ENCODE results near the gene P2RY12.

P2RY12 gene

DNA sequence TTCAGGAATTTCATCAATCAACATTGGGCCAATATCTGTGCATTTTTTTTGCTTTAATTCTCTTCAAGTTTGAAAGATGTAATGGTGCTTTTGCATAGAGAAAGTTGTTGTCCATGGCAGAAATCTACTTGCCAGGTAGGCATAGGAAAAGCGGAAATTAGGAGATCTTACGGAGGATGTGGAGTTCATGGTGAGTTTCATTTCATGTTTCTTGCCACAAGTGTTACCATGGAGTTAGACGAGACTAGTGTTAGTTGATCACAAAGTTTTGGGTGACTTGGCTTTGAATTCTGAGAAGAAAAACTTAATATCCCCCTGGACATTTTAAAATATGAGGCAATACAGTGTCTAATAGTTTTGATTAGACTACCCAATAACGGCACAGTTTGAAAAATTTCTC lies 54.2 kb downstream of the P2RY12 start:
- Histone ChIP-seq H2AK5ac (ENCODE audit: low read length, severe bottlenecking) (no peak overlapping the region), H3K23ac (ENCODE audit: low read length in 2 of 2) (no peak overlapping the region), H3K79me1 (replicated peaks; ENCODE audit: low read length, poor library complexity, severe bottlenecking) (no peaks in the 10 kb centered on the region), H3K9me3 (ENCODE audit: control insufficient read depth, low read length) (no peaks in the 10 kb centered on the region), H3K27me3 (ENCODE audit: control insufficient read depth in 1 of 2, insufficient read depth in 1 of 2, low read length in 2 of 2) (no peaks in the 10 kb centered on the region), H2BK5ac (ENCODE audit: low read depth, low read length, poor library complexity, severe bottlenecking) (no peak overlapping the region), H3K4me2 (ENCODE audit: low read length, poor library complexity, severe bottlenecking) (no peak overlapping the region), H4K8ac (ENCODE audit: low read length) (no peak overlapping the region), H3K4ac (ENCODE audit: low read depth in 1 of 2, low read length in 2 of 2) (no peak overlapping the region), H3K14ac (ENCODE audit: low read length in 2 of 2) (no peak overlapping the region), H2BK12ac (ENCODE audit: low read length in 2 of 2) (no peak overlapping the region), H3K18ac (ENCODE audit: low read depth in 1 of 2, low read length in 2 of 2) (no peak overlapping the region), H2AFZ (ENCODE audit: low read depth, low read length) (no peak overlapping the region), H3K27ac (ENCODE audit: low read length, poor library complexity, severe bottlenecking) (no peak overlapping the region), H3K9ac (ENCODE audit: low read length) (no peak overlapping the region), H4K91ac (ENCODE audit: low read length) (no peak overlapping the region), H3K4me1 (ENCODE audit: control insufficient read depth, insufficient read depth, low read depth, low read length) (peaks cover 1% of the 10 kb centered on the region), H2BK120ac (ENCODE audit: low read depth, low read length) (no peak overlapping the region), H2BK15ac (ENCODE audit: low read depth, poor library complexity, severe bottlenecking) (no peak overlapping the region), H3K4me3 (ENCODE audit: insufficient read depth in 1 of 2, low read depth in 1 of 2, low read length in 2 of 2) (no peak overlapping the region), H3K36me3 (ENCODE audit: control insufficient read depth in 1 of 2, insufficient read depth in 2 of 2, low read depth in 1 of 2, low read length in 2 of 2) (no peaks in the 10 kb centered on the region)
- WGBS = 98% methylated on average over 2 of the region's 4 CpGs
- DNase-seq = no peak

DNA sequence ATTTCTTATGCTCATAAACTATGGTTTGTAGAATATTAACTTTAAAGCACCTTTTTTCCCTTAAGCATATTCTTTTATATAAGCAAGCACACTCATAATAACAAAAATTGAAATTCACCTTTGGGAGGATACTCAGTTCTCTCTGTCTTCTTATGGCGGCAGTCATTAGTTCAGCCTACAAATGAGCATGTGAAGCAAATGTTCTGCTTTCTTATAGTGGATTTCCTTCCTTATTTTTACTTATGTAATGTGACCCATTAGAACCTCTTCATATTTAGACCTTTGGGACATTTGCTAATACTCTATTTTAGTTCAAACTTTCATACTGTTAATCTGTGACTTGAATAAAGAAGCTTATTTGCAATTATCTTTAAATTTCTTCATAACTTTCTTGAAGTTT lies 55.2 kb downstream of the P2RY12 start, which contains the start of gene P2RY13:
TSS of gene P2RY13 (minus strand) at position 187 of the 400 bp plus-strand sequence. CDS start at position 166, 21 bp downstream.
- WGBS = no CpG with 5 or more reads among the region's 1 CpG

DNA sequence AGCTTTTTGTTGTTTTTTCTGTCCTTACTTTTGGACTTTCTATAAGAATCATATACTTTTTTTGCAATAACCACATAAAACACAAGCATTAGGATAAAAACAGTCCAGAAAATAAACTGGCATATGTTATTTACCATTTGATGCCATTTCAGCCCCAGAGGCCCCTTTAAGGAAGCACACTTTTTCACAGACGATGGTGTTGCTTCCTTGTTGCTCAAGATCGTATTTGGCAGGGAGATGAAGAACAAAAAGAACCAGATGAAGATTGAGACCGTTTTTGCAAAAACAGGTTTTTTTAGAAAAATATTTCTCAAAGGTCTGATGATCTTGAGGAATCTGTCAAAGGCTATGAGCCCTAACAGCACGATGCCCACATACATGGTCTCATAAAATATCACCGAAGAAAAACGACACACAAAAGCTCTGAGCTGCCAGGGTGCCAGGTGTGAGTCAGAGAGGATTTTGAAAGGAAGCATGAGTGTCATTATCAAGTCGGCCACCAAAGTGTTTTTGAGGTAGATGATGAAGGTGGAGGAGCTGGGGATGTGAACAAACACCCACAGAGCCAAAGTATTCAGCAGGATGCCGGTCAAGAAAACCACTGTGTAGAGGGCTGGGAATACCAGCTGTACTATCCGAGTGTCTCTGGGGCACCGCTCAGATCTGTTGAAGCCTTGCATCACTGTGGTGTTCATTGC lies 56.1 kb downstream of the P2RY12 start:
- Histone ChIP-seq H3K4me1 (ENCODE audit: control insufficient read depth, insufficient read depth, low read depth, low read length) (peaks cover 1% of the 10 kb centered on the region), H3K27ac (ENCODE audit: low read length, poor library complexity, severe bottlenecking) (peak overlapping the region; percentile 62), H2BK15ac (ENCODE audit: low read depth, poor library complexity, severe bottlenecking) (no peak overlapping the region), H3K9ac (ENCODE audit: low read length) (peak overlapping the region; percentile 47), H4K91ac (ENCODE audit: low read length) (no peak overlapping the region), H3K14ac (ENCODE audit: low read length in 2 of 2) (no peak overlapping the region), H3K36me3 (ENCODE audit: control insufficient read depth in 1 of 2, insufficient read depth in 2 of 2, low read depth in 1 of 2, low read length in 2 of 2) (no peaks in the 10 kb centered on the region), H3K4ac (ENCODE audit: low read depth in 1 of 2, low read length in 2 of 2) (no peak overlapping the region), H3K23ac (ENCODE audit: low read length in 2 of 2) (no peak overlapping the region), H3K27me3 (ENCODE audit: control insufficient read depth in 1 of 2, insufficient read depth in 1 of 2, low read length in 2 of 2) (no peaks in the 10 kb centered on the region), H2BK12ac (ENCODE audit: low read length in 2 of 2) (no peak overlapping the region), H2BK5ac (ENCODE audit: low read depth, low read length, poor library complexity, severe bottlenecking) (no peak overlapping the region), H2BK120ac (ENCODE audit: low read depth, low read length) (no peak overlapping the region), H4K8ac (ENCODE audit: low read length) (no peak overlapping the region), H2AFZ (ENCODE audit: low read depth, low read length) (no peak overlapping the region), H3K79me1 (replicated peaks; ENCODE audit: low read length, poor library complexity, severe bottlenecking) (no peaks in the 10 kb centered on the region), H3K4me3 (ENCODE audit: insufficient read depth in 1 of 2, low read depth in 1 of 2, low read length in 2 of 2) (peak overlapping the region in 1 of 2 experiments; percentile 34), H2AK5ac (ENCODE audit: low read length, severe bottlenecking) (no peak overlapping the region), H3K9me3 (ENCODE audit: control insufficient read depth, low read length) (no peaks in the 10 kb centered on the region), H3K18ac (ENCODE audit: low read depth in 1 of 2, low read length in 2 of 2) (no peak overlapping the region), H3K4me2 (ENCODE audit: low read length, poor library complexity, severe bottlenecking) (peak overlapping the region; percentile 19)
- no peak for DNase-seq
- 89% methylated on average over 10 of the region's 10 CpGs for WGBS

More for the DNA sequence above, 55.2 kb downstream of the P2RY12 start, which contains the start of gene P2RY13:
- H2BK120ac ChIP-seq (ENCODE audit: low read depth, low read length) = no peak within 1 kb of the TSS
- H4K8ac ChIP-seq (ENCODE audit: low read length) = no peak within 1 kb of the TSS
- no peak within 1 kb of the TSS for H3K4ac ChIP-seq (ENCODE audit: low read depth in 1 of 2, low read length in 2 of 2)
- peak within 1 kb of the TSS; percentile 19 for H3K4me2 ChIP-seq (ENCODE audit: low read length, poor library complexity, severe bottlenecking)
- DNase-seq = no peak
- peak within 1 kb of the TSS; percentile 62 for H3K27ac ChIP-seq (ENCODE audit: low read length, poor library complexity, severe bottlenecking)
- H2AFZ ChIP-seq (ENCODE audit: low read depth, low read length) = no peak within 1 kb of the TSS
- peak within 1 kb of the TSS; percentile 47 for H3K9ac ChIP-seq (ENCODE audit: low read length)
- no peaks in the 10 kb centered on the region for H3K27me3 ChIP-seq (ENCODE audit: control insufficient read depth in 1 of 2, insufficient read depth in 1 of 2, low read length in 2 of 2)
- peaks cover 1% of the 10 kb centered on the region for H3K4me1 ChIP-seq (ENCODE audit: control insufficient read depth, insufficient read depth, low read depth, low read length)
- no peaks in the 10 kb centered on the region for H3K79me1 ChIP-seq (replicated peaks; ENCODE audit: low read length, poor library complexity, severe bottlenecking)
- no peak within 1 kb of the TSS for H3K14ac ChIP-seq (ENCODE audit: low read length in 2 of 2)
- H3K4me3 ChIP-seq (ENCODE audit: insufficient read depth in 1 of 2, low read depth in 1 of 2, low read length in 2 of 2) = peak within 1 kb of the TSS in 1 of 2 experiments; percentile 34
- no peak within 1 kb of the TSS for H4K91ac ChIP-seq (ENCODE audit: low read length)
- H2BK5ac ChIP-seq (ENCODE audit: low read depth, low read length, poor library complexity, severe bottlenecking) = no peak within 1 kb of the TSS
- H3K9me3 ChIP-seq (ENCODE audit: control insufficient read depth, low read length) = no peaks in the 10 kb centered on the region
- no peak within 1 kb of the TSS for H2BK12ac ChIP-seq (ENCODE audit: low read length in 2 of 2)
- no peak within 1 kb of the TSS for H2BK15ac ChIP-seq (ENCODE audit: low read depth, poor library complexity, severe bottlenecking)
- H2AK5ac ChIP-seq (ENCODE audit: low read length, severe bottlenecking) = no peak within 1 kb of the TSS
- H3K18ac ChIP-seq (ENCODE audit: low read depth in 1 of 2, low read length in 2 of 2) = no peak within 1 kb of the TSS
- no peak within 1 kb of the TSS for H3K23ac ChIP-seq (ENCODE audit: low read length in 2 of 2)
- no peaks in the 10 kb centered on the region for H3K36me3 ChIP-seq (ENCODE audit: control insufficient read depth in 1 of 2, insufficient read depth in 2 of 2, low read depth in 1 of 2, low read length in 2 of 2)

DNA sequence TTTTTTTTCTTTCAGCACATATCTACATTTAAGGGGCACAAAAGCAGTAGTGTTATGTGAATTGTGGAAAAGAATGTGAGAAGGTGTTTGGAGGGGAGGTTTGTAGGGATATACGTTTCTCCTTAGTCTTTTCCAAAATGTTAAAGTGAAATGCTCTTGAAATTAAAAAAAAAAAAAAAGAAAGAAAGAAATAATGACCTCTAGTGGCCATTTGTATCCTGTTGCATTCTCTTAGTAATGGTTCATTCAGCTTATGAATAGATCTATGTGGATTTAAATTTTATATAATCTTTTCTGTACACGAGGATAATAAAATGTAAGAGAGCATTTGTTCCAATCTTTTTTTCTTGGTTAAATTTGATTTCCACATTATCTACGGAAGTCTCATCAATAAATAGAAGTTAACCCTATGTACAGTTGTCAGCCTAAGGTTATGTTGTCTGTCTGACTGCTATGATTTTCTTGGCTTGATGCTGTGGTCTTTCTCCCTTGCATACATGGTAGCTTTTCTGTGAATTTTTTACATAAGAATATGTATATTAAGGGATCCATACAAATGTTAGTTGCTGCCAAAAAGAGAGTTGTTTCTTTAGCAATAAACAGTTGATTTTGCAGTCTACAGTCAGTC lies 56.9 kb downstream of the P2RY12 start:
- H3K4me2 ChIP-seq (ENCODE audit: low read length, poor library complexity, severe bottlenecking) = no peak overlapping the region
- no peak overlapping the region for H3K4ac ChIP-seq (ENCODE audit: low read depth in 1 of 2, low read length in 2 of 2)
- no peak overlapping the region for H2AK5ac ChIP-seq (ENCODE audit: low read length, severe bottlenecking)
- H2BK5ac ChIP-seq (ENCODE audit: low read depth, low read length, poor library complexity, severe bottlenecking) = no peak overlapping the region
- H3K4me3 ChIP-seq (ENCODE audit: insufficient read depth in 1 of 2, low read depth in 1 of 2, low read length in 2 of 2) = no peak overlapping the region
- no peaks in the 10 kb centered on the region for H3K27me3 ChIP-seq (ENCODE audit: control insufficient read depth in 1 of 2, insufficient read depth in 1 of 2, low read length in 2 of 2)
- WGBS = no CpG with 5 or more reads among the region's 3 CpGs
- no peak overlapping the region for H2AFZ ChIP-seq (ENCODE audit: low read depth, low read length)
- H3K27ac ChIP-seq (ENCODE audit: low read length, poor library complexity, severe bottlenecking) = no peak overlapping the region
- H4K8ac ChIP-seq (ENCODE audit: low read length) = no peak overlapping the region
- no peaks in the 10 kb centered on the region for H3K9me3 ChIP-seq (ENCODE audit: control insufficient read depth, low read length)
- H2BK120ac ChIP-seq (ENCODE audit: low read depth, low read length) = no peak overlapping the region
- H3K9ac ChIP-seq (ENCODE audit: low read length) = peak overlapping the region; percentile 47
- DNase-seq = peak; percentile 33
- H3K18ac ChIP-seq (ENCODE audit: low read depth in 1 of 2, low read length in 2 of 2) = no peak overlapping the region
- H3K4me1 ChIP-seq (ENCODE audit: control insufficient read depth, insufficient read depth, low read depth, low read length) = peaks cover 1% of the 10 kb centered on the region
- no peak overlapping the region for H2BK15ac ChIP-seq (ENCODE audit: low read depth, poor library complexity, severe bottlenecking)
- no peak overlapping the region for H2BK12ac ChIP-seq (ENCODE audit: low read length in 2 of 2)
- H3K14ac ChIP-seq (ENCODE audit: low read length in 2 of 2) = no peak overlapping the region
- no peak overlapping the region for H3K23ac ChIP-seq (ENCODE audit: low read length in 2 of 2)
- no peaks in the 10 kb centered on the region for H3K79me1 ChIP-seq (replicated peaks; ENCODE audit: low read length, poor library complexity, severe bottlenecking)
- H4K91ac ChIP-seq (ENCODE audit: low read length) = no peak overlapping the region
- H3K36me3 ChIP-seq (ENCODE audit: control insufficient read depth in 1 of 2, insufficient read depth in 2 of 2, low read depth in 1 of 2, low read length in 2 of 2) = no peaks in the 10 kb centered on the region
